Activated T-cell treated with anti-CD3 and anti-CD28 coated beads for 4 hours (primary cell): ENCODE measurements around the gene ZDHHC20.

Source experiments
- DNase-seq: peaks from one replicate; pipeline ENCODE4 v3.0.0-alpha.2; 2020

The ZDHHC20 gene

GRCh38 chr13:21360463-21360862 lies 98.6 kb downstream of the ZDHHC20 start:
- DNase-seq = no peak

DNA sequence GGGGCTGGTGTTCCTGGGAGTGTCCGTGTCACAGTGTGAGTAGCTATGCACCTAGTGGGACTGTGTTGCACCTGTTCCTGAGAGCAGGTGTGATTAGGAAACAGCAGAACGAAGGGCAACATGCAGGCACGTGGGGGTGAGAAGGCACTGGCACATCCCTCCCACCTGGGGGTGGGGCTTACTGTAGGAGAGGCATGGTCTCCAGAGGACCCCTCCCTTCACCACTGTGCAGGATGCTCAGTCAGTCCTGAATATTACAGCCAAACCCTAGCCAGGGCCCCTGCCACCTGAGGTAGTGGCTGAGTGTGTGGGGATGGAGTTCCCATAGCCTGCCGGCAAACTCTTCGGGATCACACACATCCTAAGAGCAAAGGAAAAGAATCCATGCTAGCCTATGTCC lies 99.2 kb downstream of the ZDHHC20 start:
- DNase-seq = no peak

DNA sequence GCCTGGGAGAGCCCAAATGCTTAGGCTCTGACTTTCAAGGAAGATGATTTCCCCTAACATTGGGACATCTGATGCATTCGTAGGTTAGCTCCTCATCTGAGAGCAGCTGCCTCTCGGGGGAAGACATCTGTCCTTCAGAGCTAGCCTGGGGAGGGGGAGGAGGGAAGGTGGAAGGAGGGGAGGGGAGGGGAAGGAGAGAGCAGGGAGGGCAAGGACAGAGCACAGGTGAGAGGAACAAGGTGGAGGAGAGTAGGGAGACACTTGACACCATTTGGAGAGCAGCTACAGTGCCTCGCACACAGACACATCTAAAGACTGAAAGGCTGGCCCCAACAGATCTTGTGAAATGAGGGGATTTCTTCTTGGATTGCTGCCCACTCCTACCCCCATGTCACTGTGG lies 103.8 kb downstream of the ZDHHC20 start:
- no peak for DNase-seq

GRCh38 chr13:21354721-21355120 lies 104.4 kb downstream of the ZDHHC20 start:
- DNase-seq = no peak

- no peak for DNase-seq
These were observed 110.5 kb downstream of the ZDHHC20 start for GRCh38 chr13:21348488-21349120.

- no peak for DNase-seq
These were observed 111.3 kb downstream of the ZDHHC20 start for GRCh38 chr13:21347753-21348318.

GRCh38 chr13:21344662-21345176 lies 114.4 kb downstream of the ZDHHC20 start:
- DNase-seq = no peak

DNA sequence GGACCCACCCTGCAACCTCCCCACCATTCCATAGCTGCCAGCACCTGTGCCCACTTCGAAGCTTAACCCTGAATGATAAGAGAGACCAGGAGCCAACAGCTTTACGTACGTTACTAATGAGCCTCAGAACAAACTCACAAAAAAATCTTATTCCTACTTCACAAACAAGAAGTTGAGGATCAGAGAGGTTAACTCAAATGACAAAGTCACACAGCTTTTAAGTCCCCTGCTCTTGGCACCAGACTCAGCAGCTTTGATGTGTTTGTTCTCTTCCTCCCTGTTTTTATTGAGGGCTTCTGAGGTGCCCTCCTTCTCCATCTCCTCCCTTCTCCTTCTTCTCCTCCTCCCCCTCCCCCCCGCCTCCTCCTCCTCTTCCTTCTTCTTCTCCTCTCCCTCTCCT lies 115.4 kb downstream of the ZDHHC20 start:
- DNase-seq = no peak

GRCh38 chr13:21342699-21343442 lies 116.2 kb downstream of the ZDHHC20 start:
- no peak for DNase-seq

GRCh38 chr13:21341637-21342422 lies 117.3 kb downstream of the ZDHHC20 start:
- DNase-seq = no peak

DNA sequence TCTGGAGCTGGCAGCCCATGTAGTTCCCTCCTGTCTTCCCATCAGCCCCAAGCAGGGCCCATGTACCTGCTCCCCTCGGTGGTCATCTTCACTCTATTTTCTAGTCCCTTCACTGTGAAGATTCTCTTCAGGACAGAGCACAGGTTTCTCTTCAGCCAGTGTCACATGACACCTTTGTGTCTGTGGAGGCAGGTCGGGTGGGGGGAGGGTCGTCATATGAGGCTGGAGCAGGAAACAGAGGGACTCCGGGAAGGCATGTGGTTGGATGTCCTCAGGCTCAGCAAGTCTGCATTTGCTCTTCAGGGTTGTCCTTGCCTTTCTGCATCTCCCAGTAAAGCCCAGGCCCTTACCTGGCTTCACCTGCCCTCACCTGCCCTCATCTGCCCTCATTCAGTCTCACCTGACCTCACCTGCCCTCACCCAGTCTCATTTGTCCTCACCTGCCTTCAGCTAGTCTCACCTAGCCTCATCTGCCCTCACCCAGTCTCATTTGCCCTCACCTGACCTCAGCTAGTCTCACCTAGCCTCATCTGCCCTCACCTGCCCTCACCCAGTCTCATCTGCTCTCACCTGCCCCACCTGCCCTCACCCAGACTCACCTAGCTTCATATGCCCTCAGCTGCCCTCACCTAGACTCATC lies 120.3 kb downstream of the ZDHHC20 start:
- no peak for DNase-seq

GRCh38 chr13:21338156-21338555 lies 120.9 kb downstream of the ZDHHC20 start:
- no peak for DNase-seq

- DNase-seq = no peak
These were observed 122.3 kb downstream of the ZDHHC20 start for GRCh38 chr13:21336609-21337349.

GRCh38 chr13:21333186-21333585 lies 125.9 kb downstream of the ZDHHC20 start:
- DNase-seq = no peak

GRCh38 chr13:21330126-21330861 lies 128.8 kb downstream of the ZDHHC20 start:
- no peak for DNase-seq

DNA sequence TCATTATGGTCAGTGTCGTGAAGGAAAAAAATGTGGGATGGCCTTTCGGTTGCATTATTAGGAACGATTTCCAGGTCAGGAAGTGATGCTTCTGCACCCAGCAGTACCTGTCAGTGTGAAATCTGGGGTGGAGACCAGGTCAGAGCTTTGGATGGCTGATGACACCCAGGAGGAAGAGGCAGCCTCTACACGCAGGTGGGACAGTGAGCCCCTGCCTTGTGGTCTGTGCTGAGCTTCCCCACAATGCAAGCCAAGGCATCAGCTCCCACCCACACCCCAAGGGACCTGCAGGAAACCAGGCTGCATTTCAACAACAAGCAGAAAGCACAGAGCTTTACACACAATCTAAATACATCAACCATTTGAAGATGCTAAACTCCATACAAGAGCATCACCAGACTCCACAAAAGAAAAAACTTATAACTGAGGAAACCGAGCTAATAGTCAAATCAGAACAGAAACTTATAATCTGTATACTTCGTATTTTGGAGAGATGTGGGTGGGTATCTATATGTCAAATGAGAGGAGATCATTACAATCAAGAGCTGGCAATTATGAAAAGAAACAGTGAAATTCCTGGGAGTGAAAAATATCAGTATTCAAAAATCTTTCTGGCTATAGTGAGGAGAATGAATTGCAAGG lies 130.1 kb downstream of the ZDHHC20 start:
- no peak for DNase-seq

DNA sequence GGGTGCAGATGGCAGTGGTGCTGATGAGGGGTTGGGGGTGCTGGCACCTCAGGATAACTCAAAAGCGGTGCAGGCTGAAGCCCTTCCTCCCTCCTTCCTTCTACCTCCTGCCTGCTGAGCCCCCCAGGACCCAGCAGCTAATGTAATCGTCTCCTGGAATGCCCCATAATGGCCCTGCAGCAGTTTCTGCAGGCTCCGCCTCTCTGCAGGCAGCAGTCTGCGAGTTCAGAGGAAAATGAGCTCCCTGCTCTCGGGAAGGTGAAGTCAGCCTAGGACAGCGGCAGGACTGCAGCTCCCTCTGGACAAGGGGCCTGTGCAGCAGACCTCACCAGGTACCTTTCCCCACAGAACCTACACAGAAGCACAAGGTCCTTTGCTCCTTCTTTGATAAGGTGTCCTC lies 130.9 kb downstream of the ZDHHC20 start:
- no peak for DNase-seq

DNA sequence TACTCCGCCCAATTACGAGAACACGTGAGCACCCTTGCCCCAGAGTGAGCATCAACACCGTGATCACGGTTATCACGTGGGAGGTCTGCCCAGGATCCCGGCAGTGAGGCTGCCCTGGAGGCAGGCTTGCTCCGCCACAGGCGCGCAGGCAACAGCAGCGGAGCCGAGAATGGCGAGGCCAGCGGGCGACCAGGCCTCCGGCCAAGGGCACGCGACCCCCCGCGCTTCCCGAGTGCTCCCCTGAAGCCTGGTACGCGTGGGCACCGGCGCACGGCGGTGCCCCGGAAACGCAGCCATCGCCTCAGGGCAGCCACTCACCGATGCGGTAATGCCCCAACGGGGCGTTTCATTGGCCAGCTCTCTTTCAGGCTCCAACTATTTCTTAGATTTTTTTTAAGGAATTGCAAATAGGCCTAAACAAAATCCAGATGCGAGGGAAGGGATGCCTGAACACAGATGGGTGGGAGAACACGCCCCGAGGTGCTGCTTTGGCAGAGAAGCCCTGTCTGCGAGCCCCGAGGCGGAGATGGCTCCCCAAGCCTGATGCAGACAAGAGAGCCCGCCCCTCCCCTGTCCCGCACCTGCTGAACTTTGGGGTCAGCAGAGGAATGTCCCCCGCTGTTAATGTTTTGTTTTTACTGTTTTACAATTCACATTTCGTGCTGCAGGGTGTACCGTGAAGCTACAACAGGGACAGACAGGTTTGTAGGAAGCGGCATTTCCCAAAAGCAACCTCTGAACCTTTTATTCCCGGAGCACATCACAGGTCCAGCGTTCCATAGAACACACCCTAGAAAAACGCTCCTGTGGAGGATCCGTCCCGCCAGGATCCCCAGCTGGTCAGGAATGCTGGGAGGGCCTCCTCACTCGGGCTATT lies 132.7 kb downstream of the ZDHHC20 start:
- DNase-seq = no peak

DNA sequence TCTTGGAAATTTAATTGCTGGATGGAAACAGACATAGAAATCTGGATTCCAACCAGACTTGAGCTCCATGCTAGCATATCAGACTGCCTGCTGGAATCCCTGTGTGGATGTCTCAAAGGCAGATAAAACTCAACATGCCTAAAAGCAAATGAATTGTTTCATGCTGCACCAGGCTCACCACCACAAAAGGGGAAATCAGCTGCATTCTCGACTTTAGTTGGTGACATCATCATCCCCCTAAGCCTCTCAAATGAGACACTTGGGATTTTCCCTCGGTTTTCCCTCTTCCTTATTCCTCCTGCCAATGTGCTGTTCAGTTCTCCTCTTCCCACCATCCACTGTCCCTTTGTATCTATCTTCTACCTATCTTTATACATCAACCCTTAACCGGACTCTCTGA lies 134.3 kb downstream of the ZDHHC20 start:
- no peak for DNase-seq

DNA sequence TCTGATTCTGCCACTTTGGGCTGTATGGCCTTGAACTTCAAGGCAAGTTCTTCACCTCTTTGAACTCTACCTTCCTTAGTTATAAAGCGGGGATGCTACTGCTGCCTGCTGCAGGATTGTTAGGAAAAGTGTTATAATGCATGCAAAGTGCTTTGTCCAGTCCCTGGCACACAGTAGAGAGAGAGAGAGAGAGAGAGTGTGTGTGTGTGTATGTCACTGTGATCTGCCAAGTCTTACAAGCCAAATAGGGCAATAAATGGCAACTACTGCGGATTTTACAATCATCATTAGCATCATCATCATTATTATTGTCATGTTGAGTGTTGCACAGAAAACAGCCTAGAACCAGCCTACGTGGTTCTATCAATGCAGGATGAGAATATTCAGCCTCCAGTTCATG lies 136.1 kb downstream of the ZDHHC20 start:
- DNase-seq = no peak
